Inflammatory macrophage treated with lipopolysaccharide for 1 hour (primary cell): Measurements from ENCODE around the gene CREB3.

Experiments used
- DNase-seq, 2 donors: peaks; one replicate each; pipeline ENCODE4 v3.0.0-alpha.2; 2020 to 2022

CREB3 gene

GRCh38 chr9:35728041-35728971 is 4.2 kb upstream of the CREB3 start:
- DNase-seq, result peak; percentile 64 to 69

- no peak for DNase-seq
Observed at GRCh38 chr9:35729101-35729500, 3.4 kb upstream of the CREB3 start.

GRCh38 chr9:35729700-35730485 is 2.6 kb upstream of the CREB3 start:
- DNase-seq, result peak; percentile 57 to 75

GRCh38 chr9:35730486-35730854 is 2.0 kb upstream of the CREB3 start:
- no peak for DNase-seq

- peak in 1 of 2 donors; percentile 14 for DNase-seq
Observed at GRCh38 chr9:35731415-35732184, 866 bp upstream of the CREB3 start.

- DNase-seq, result peak; percentile 33 to 35
Observed at GRCh38 chr9:35732800-35733541, 505 bp downstream of the CREB3 start.

GRCh38 chr9:35734096-35734495 is 1.6 kb downstream of the CREB3 start:
- DNase-seq, result no peak

GRCh38 chr9:35736201-35736633 is 3.8 kb downstream of the CREB3 start:
- peak; percentile 37 to 72 for DNase-seq

- DNase-seq, result no peak
Observed at GRCh38 chr9:35737143-35737542, 4.7 kb downstream of the CREB3 start.

GRCh38 chr9:35738186-35738585 is 5.7 kb downstream of the CREB3 start:
- DNase-seq, result no peak

- DNase-seq, result no peak
Observed at GRCh38 chr9:35738924-35739323, 6.5 kb downstream of the CREB3 start.

GRCh38 chr9:35740243-35740642 is 7.8 kb downstream of the CREB3 start:
- DNase-seq, result no peak

GRCh38 chr9:35741740-35742139 is 9.3 kb downstream of the CREB3 start:
- DNase-seq, result no peak

- DNase-seq, result peak in 1 of 2 donors; percentile 21
Observed at GRCh38 chr9:35743452-35743851, 11.0 kb downstream of the CREB3 start.

- no peak for DNase-seq
Observed at GRCh38 chr9:35743880-35744518, 11.5 kb downstream of the CREB3 start.

- DNase-seq, result no peak
Observed at GRCh38 chr9:35745569-35745968, 13.1 kb downstream of the CREB3 start.

GRCh38 chr9:35746583-35746982 is 14.1 kb downstream of the CREB3 start:
- no peak for DNase-seq

- no peak for DNase-seq
Observed at GRCh38 chr9:35748242-35748857, 15.9 kb downstream of the CREB3 start.

- DNase-seq, result peak; percentile 64 to 77
Observed at GRCh38 chr9:35748858-35749514, 16.5 kb downstream of the CREB3 start, which contains the start of the genes GBA2 and RGP1. GBA2 (minus strand) TSS chr9:35749228; CDS start chr9:35748704, 524 bp downstream. RGP1 (plus strand) TSS chr9:35749287; CDS start chr9:35749756, 469 bp downstream.

GRCh38 chr9:35749515-35750255 is 17.2 kb downstream of the CREB3 start:
- DNase-seq, result peak in 1 of 2 donors; percentile 18
